ENCODE data around the gene G6PC1.
"Not testable (repeated sequence)": the region's sequence is repeated elsewhere in the genome, so short reads cannot be mapped to it uniquely, and the experiment has no call there.

G6PC1 gene

DNA sequence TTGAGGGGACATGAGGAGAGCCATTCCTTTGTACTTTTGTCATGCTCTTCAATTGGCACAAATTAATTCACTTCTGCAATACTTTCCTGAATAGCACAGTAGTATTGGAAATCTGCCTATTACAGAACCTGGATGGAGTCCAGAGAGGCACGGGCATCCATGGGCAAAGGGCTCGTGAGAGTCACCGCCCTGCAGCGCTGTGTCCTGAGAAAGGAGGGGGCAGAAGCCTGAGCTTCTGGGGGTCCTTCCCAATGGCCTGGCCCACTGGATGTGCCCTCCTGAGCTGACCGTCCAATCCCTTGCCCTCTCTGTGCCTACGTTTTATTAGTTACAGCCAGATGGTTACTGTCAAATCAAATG is 3.5 kb downstream of the G6PC1 start:
- no peak for DNase-seq

DNA sequence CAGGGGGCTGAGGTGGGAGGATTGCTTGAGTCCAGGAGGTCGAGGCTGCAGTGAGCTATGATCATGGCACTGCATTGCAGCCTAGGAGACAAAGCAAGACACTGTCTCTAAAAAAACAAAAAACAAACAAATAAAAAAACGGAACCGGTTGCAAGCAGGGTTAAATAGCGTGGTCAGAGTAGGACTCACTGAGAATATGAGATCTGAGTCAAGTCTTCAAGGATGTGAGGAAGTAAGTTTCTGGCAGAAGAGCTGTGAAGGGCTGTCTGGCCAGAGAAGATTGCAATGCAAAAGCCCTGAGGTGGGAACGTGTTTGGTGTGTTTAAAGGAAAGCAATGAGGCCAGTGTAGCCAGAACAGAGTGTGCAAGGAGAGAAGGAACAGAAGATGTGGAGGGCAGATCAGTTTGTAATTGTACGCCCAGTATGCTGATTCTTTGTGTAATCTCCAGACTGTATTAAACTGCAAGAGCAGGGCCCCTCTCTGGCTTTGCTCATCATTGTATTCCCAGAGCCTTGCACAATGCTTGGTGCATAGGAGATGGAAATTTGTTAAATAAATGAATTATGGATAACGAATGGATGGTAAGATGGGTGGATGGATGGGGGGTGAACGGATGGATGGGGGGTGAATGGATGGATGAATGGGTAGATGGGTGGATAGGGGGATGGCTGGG is 6.3 kb downstream of the G6PC1 start:
- DNase-seq = no peak

DNA sequence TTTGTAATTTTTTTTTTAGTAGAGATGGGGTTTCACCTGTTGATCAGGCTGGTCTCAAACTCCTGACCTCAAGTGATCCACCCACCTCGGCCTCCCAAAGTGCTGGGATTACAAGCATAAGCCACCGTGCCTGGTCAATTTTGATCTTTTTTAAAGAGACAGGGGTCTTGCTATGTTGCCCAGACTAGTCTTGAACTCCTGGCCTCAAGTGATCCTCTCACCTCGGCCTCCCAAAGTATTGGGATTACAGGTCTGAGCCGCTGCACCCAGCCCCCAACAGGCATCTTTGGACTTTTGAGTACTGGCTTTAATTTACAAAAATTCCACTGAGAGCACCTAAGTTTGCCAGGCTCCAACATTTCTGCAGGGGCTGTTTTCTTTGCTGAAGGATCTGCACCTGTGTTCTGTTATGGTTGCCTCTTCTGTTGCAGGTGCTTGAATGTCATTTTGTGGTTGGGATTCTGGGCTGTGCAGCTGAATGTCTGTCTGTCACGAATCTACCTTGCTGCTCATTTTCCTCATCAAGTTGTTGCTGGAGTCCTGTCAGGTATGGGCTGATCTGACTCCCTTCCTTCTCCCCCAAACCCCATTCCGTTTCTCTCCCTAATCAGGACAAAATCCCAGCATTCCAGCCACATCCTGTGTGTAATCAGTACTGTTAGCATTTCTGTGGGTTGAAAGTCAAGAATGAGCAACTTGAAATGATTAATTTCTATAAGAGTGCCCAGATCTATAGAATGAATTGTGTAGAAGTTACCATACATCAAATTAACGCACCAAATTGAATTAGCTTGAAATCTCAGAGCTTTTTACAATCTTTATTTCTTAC is 8.5 kb downstream of the G6PC1 start:
- no peak for DNase-seq

DNA sequence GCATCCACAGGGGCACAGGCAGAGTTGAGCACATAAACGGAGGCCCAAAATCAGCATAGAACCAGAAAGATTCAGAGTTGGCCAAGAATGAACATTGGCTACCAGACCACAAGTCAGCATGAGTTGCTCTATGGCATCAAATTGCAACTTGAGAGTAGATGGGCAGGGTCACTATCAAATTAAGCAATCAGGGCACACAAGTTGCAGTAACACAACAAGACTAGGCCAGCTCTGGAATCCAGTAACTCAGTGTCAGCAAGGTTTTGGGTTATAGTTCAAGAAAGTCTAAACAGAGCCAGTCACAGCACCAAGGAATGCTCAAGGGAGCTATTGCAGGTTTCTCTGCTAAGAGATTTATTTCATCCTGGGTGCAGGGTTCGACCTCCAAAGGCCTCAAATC is 12.9 kb downstream of the G6PC1 start:
- no peak for DNase-seq

DNA sequence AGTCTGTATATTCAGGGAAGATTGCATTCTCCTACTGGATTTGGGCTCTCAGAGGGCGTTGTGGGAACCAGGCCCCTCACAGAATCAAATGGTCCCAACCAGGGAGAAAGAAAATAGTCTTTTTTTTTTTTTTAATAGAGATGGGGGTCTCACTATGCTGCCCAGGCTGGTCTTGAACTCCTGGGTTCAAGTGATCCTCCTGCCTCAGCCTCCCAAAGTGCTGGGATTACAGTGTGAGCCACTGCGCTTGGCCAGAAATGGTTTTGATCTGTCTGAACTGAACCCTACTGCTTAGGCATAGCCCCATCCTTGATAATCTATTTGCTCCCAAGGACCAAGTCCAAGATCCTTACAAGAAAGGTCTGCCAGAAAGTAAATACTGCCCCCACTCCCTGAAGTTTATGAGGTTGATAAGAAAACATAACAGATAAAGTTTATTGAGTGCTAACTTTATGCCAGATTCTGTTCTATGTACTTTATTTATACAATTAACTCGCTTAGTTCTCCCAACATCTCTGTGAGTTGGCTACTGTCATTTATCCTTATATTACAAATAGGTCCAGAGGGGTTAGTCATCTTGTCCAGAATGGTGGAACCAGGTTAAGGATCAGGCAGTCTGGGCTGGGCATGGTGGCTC is 13.5 kb downstream of the G6PC1 start:
- DNase-seq = no peak

DNA sequence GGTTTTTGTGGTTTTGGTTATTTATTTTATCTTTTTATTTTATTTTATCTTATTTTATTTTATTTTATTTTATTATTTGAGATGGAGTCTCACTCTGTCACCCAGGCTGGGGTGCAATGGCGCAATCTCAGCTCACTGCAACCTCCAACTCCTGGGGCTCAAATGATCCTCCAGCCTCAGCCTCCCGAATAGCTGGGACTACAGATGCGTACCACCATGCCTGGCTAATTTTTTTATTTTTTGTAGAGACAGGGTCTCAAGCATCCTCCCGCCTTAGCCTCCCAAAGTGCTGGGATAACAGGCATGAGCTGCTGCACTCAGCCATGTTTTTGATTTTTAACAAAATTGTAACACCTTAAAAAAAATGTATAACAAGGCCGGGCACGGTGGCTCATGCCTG is 14.7 kb downstream of the G6PC1 start:
- DNase-seq = not testable (repeated sequence)

DNA sequence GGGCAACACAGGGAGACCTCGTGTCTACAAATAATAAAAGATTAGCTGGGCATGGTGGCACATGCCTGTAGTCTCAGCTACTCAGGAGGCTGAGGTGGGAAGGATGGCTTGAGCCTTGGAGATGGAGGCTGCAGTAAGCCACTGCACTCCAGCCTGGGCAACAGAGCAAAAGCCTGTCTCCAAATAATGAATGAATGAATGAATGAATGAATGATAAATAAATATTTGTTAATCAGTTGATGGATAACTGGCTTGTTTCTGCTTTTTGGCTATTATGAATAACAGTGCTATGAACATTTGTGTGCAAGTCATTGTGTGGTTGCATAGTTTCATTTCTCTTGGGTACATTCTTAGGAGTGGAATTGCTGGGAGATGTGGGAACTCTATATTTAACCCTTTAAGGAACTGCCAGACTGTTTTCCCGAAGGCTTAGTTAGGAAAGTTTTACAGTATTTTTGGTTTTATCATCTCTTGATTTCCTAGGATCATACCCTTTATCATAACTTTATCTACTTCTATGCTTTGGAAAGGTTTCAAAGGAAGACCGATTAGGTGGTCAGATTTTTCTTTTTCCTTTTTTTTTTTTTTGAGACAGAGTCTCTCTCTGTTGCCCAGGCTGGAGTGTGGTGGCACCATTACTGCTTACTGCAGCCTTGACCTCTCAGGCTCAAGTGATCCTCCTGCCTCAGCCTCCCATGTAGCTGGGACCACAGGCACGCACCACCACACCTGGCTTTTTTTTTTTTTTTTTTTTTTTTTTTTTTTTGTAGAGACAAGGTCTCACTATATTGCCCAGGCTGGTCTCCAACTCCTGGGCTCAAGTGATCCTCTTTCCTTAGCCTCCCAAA is 16.0 kb downstream of the G6PC1 start:
- DNase-seq = not testable (repeated sequence)

DNA sequence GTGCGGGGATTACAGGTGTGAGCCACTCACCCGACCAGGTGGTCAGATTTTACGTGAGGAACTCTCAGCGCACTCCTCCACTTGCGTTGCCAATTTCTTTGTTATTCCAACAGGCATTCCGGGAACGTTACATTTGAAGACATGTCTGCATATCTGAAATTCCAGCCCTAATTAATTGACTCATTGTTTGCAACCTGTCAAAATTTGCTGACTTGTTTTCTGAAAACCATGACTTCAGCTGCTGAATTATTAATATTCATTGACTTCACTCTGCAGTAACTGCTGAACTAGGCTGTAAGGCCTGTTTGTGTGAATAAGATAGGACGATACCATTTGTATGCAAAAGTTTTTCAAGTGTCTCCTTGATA is 16.6 kb downstream of the G6PC1 start:
- DNase-seq = no peak

DNA sequence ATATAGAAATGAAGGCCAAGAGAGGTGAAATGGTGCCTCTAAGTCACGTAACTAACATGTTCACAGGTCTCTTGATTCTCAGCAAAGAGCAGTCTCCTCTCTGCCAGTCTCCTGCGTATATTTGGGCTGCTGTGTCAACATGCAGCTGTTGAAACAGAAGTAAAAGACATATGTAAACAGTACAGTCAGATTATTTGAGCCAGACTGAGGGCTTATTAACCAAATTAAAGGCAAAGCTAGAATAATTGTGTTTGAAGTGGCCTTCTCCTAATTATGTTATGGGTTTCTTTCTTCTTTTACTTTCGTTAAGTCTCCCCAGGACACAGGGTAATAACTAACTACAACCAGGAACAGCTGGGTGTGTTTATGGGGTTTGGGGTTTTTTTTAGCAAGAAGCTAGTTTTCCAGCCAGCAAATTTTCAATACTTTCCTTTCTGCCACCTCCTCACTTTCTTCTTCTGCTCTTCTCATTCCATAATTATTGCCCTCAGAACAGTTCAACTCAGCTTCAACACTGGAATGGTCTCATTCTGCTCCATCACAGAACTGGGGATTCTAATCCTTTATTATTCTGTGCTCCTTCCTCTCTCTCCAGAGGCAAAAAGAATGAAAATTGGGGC is 18.4 kb downstream of the G6PC1 start:
- no peak for DNase-seq

DNA sequence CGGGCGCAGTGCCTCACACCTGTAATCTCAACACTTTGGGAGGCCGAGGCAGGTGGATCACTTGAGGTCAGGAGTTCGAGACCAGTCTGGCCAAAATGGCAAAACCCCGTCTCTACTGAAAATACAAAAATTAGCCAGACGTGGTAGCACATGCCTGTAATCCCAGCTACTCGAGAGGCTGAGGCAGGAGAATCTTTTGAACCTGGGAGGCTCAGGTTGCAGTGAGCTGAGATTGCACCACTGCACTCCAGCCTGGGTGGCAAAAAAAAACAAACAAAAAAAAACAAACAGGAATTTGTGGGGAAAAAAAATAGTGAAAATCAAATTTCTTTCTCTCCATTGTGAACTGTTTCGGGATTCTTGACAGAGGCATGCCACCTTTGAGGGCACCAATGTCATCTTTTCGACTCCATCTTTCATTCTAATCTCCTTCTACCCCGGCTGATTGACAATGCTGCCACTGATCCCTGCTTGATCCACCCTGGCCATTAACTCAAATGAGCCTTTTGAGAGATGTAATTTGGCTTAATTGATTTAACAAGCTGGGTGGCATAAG is 19.0 kb downstream of the G6PC1 start:
- not testable (repeated sequence) for DNase-seq

DNA sequence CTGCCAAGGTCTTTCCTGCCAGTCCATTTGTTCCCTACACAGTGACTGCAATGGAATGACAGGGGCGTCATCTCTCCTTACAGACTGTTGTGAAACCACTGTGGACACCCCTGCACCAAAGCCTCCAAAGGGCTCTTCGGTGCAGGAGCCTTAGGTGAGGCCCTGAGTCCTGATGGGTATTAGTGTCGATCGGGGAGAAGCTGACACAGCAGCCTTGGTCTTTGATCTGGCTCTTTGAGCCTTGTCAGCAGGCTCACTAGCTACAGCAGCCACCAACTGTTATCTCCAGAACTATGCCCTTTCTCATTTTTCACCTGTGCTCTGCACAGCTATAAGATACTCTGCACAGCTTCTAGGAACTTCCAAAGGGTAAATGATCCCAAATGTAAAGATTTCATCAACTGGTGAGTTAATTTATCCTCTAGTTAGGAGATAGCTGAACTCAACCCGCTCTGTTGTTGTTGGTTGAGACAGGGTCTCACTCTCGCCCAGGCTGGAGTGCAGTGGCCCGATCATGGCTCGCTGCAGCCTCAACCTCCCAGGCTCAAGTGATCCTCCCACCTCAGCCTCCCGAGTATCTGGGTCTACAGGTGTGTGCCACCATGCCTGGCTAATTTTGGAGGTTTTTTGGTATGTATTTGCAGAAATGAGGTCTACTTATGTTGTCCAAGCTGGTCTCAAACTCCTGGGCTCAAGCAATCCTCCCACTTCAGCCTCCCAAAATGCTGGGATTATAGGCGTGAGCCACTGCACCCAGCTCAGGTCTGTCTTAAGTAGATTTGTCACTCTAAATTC is 19.7 kb downstream of the G6PC1 start:
- no peak for DNase-seq

DNA sequence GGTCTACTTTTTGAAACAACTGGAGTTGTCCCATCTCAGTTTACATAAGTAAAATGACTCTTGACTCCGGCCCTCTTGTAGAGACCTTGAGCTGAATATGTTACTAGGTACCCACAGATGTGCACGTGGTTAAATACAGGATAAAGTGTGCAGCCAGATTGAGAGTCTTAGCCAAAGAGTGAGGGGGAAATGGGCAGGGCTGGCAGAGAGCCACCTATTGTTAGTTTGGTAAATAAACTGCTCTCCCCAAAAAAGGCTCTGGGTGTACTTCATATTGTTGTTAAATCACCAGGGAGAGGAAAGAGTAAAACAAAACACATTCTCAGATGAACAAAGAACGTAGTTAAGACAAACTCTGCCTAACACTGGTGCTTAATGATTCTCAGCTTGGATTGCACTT is 20.3 kb downstream of the G6PC1 start:
- no peak for DNase-seq

DNA sequence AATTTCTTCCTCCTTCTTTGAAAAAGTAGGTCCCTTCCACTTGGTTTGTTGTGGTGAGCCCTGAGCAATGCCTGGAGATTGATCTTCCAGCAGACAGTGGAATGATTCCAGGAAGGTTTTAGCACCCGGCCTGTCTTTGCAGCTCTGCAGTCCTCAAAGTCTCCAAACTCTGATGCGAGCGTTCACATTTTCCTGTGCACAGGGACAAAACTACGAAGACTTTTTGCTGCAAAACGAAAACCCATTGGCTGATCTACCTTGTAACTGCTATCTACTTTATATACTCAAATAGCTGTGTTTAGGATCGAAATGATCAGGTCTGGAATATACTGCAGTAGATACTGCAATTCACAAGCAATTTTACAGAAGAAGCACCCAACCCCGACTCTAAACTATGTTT is 21.7 kb downstream of the G6PC1 start:
- no peak for DNase-seq

DNA sequence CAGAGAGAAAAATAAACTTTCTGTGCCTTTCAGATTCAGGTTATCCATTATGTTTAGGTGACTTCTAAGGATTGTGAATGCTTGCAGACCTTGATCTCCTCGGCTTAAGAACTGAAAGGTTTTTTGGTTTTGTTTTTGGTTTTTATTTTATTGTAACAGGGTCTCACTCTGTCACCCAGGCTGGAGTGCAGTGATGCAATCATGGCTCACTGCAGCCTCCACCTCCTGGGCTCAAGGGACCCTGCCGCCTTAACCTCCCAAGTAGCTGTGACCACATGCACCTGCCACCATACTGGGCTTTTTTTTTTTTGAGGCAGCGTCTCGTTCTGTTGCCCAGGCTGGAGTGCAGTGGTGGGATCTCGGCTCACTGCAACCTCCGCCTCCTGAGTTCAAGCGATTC is 22.9 kb downstream of the G6PC1 start:
- DNase-seq = not testable (repeated sequence)

DNA sequence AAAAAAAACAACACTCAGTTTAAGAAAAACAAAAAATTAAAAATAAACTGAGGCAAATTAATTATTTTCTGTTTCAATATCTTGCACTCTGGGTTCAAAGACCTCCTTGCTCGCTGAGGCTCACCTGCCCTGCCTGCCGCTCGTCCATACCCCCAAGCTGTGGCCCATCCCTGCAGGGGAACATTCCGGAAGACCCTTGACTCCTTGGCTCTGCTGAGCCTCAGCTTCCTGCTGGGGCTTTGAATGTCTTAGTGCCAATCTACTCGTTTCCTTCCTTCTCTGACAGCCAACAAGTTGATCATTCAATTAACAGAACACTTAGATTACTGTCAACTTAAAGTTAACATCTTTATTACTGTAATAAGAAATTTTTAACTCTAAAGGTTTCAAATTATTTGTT is 24.3 kb downstream of the G6PC1 start:
- DNase-seq = no peak

DNA sequence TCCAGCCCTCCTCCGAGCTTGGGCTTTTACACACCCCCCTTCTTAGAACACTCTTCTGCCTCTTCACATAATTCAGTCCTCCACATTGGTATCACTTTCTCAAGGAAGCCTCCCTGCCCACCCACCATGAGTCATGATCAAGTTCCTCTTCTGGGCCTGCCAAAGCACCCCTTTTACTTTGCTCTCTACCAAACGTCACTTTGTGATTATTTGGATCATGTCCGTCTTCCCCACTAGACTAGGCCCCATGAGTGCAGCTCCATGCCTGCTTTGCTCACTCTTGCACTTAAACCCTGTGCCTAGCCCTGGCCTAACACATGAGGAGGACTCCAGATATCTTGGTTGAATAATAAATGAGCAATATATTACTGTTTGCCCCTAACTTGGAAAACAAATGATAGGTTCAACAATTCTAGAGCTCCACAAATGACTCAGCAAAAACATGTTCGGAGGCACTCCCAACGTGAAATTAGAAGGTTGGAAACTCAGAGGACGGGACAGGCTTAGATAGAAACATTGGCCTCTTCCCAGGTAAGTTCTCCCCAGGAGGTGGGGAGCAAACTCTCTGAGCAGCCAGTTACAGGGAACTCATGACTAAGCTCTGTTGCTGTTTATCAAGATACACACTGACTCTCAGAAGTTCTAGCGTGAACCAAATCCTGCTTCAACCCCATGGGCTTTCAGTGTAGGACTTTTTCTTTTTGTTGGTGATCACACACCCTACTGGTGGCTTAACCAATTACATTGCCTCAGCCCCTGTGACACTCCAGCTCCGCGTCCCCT is 28.3 kb downstream of the G6PC1 start:
- DNase-seq = peak; percentile 60

DNA sequence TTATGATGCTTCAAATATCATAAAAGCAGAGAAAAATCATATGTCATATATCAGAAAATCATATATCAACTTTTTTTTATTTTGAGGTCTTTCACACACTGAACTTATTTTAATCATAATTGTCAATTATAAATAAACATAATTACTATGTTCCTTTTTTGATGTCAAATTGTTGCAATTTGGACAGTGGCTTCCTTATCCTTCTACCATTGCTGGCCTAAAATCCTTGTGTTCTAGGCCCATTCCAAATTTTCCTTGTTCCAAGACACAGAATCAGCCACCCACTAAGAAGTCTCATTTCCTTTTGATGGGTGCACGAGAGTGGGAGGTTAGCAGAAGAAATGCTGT is 28.9 kb downstream of the G6PC1 start:
- no peak for DNase-seq

DNA sequence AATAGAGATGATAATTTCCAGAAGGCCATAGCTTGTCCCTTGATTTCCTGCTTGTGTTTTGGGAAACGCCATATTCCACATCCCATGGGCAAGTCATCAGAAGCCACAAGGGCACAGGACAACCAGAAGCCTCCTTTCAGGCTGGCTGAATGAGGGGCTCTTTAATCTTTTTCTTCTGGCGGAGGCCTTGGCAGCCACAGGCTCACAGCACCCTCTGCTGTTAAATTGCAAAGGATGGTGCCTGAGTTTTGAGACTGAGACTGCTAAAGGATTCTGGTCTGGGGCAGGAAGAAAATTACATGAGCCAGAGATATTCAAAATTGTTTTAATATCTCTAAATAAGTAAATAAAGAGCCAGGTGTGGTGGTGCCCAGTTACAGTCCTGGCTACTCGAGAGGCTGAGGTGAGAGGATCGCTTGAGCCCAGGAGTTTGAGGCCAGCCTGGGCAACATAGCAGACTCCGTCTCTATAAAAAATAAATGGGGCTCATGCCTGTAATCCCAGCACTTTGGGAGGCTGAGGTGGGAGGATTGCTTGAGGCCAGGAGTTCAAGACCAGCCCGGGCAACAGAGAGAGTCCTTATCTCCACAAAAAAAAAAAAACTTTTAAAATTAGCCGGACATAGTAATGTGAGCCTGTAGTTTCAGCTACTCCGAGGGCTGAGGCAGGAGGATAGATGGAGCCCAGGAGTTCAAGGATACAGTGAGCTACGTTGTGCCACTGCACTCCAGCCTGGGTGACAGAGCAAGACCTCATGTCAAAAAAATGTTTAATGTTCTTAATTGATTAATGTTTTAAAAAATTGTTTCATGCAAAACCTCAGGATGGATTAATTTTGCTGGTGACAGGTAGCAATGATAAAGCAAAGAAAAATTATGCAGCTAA is 37.4 kb downstream of the G6PC1 start:
- DNase-seq = no peak

DNA sequence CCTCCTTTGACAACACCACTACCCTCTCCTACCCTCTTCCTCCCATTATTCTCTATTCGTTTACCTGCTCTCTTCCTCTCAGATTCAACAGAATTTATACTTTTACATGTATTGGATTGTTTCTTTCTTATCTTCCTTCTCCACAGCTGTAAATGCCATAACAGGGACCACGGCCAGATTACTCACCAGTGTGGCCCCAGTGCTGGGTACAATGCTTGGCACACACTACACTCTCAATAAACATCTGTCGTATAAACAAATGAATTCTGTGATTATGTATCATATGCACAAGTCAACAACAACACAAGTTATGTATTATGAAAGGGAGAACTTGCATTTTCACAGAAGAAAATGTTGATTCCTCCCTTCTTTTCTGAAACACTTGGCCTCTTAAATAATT is 43.6 kb downstream of the G6PC1 start:
- DNase-seq = no peak

DNA sequence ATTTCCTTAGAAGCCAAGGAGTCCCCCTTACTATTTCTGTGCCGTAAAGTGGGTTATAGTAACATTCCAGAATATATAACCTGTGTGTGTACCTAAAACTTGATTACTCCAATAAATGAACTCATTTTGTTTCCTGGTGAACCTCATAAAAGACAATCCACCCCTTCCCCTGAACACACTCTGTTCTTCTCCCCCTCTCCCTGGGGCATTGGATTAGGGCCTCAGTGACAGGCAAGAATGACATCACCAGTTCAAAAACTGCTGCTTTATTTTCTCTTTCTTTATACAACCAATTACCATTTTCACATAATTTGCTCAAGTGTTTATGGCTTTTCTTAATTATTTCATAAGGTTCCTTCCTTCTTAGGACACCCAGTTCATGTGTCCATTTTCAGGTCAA is 46.2 kb downstream of the G6PC1 start:
- DNase-seq = no peak

Data from activated CD8-positive, alpha-beta memory T cell treated with anti-CD3 and anti-CD28 coated beads for 24 hours (primary cell).